ENCODE measurements around the gene KDELR3. TPM values are rescaled to one million over a fixed set of nuclear protein-coding genes. Genes with fewer than 3 reads are reported as not detected.

Gene KDELR3
- polyA plus RNA-seq, 3 donors, result not detected

DNA sequence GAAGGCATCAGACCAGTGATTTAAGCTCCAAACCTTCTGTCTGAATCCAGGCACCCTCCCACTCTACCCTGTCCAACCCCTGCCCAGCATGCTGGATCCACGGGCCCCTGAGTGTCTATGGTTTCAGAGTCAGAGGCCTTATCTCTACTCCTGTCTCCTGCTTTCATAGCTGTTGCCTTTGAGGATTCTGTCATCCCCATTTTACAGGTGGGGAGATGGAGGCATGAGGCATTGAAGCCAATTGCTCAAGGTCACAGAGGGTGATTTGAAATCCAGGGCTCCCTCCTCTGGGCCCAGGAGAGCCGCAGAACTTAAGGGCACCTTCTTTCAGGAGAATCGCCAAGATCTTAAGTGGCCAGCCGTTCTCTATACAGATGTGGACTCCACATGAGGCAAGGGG, 16.0 kb upstream of the KDELR3 start:
- Mint-ChIP-seq H3K9me3 (peaks cover 0 to 16% (median 8%) of the 10 kb centered on the region in 7 donors), H3K27me3 (ENCODE audit: low read depth in 3 of 3) (peaks cover 55 to 81% (median 72%) of the 10 kb centered on the region in 3 donors), H3K4me1 (peaks cover 7% of the 10 kb centered on the region), H3K4me3 (peak overlapping the region in 1 of 2 donors; percentile 52), H3K27ac (no peak overlapping the region), H3K36me3 (peaks cover 6 to 7% of the 10 kb centered on the region in 2 donors)
- Histone ChIP-seq H4K20me1 (ENCODE audit: insufficient read depth, low read length) (peaks cover 6% of the 10 kb centered on the region), H3K79me2 (ENCODE audit: insufficient read depth, low read length) (no peaks in the 10 kb centered on the region), H3K4me2 (replicated peaks; ENCODE audit: extremely low read depth, low read length, poor library complexity, severe bottlenecking) (no peak overlapping the region), H3K27me3 (ENCODE audit: control insufficient read depth in 2 of 2, insufficient read depth in 2 of 2, low read length in 2 of 2) (peaks cover 29 to 67% of the 10 kb centered on the region in 2 donors), H2AFZ (ENCODE audit: insufficient read depth, low read depth, low read length, poor library complexity, severe bottlenecking) (no peak overlapping the region), H3K9me3 (replicated peaks in 1 of 2; ENCODE audit: control insufficient read depth in 1 of 2, insufficient read depth in 1 of 2, low read length in 2 of 2) (peaks cover 0 to 22% of the 10 kb centered on the region in 2 donors), H3K4me1 (ENCODE audit: control insufficient read depth in 1 of 2, insufficient read depth in 2 of 2, low read length in 2 of 2) (peaks cover 3 to 6% of the 10 kb centered on the region in 2 donors), H3K36me3 (replicated peaks in 1 of 2; ENCODE audit: control insufficient read depth in 1 of 2, insufficient read depth in 2 of 2, low read length in 2 of 2) (no peaks in the 10 kb centered on the region), H3K4me3 (replicated peaks in 1 of 3; ENCODE audit: low read depth in 2 of 3, low read length in 3 of 3) (no peak overlapping the region), H3K27ac (ENCODE audit: low read depth in 1 of 2, low read length in 2 of 2) (no peak overlapping the region), H3K9ac (ENCODE audit: insufficient read depth, low read length, poor library complexity, severe bottlenecking) (no peak overlapping the region)
- no peak for DNase-seq
- intact Hi-C loops (cut with micrococcal nuclease), result no loop called here
- TF ChIP-seq, protein P1, sequence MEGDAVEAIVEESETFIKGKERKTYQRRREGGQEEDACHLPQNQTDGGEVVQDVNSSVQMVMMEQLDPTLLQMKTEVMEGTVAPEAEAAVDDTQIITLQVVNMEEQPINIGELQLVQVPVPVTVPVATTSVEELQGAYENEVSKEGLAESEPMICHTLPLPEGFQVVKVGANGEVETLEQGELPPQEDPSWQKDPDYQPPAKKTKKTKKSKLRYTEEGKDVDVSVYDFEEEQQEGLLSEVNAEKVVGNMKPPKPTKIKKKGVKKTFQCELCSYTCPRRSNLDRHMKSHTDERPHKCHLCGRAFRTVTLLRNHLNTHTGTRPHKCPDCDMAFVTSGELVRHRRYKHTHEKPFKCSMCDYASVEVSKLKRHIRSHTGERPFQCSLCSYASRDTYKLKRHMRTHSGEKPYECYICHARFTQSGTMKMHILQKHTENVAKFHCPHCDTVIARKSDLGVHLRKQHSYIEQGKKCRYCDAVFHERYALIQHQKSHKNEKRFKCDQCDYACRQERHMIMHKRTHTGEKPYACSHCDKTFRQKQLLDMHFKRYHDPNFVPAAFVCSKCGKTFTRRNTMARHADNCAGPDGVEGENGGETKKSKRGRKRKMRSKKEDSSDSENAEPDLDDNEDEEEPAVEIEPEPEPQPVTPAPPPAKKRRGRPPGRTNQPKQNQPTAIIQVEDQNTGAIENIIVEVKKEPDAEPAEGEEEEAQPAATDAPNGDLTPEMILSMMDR (IDR thresholded peaks at IDR 0.05), result no peak
- 100% methylated on average over 3 of the region's 4 CpGs for WGBS (ENCODE audit: insufficient coverage)

DNA sequence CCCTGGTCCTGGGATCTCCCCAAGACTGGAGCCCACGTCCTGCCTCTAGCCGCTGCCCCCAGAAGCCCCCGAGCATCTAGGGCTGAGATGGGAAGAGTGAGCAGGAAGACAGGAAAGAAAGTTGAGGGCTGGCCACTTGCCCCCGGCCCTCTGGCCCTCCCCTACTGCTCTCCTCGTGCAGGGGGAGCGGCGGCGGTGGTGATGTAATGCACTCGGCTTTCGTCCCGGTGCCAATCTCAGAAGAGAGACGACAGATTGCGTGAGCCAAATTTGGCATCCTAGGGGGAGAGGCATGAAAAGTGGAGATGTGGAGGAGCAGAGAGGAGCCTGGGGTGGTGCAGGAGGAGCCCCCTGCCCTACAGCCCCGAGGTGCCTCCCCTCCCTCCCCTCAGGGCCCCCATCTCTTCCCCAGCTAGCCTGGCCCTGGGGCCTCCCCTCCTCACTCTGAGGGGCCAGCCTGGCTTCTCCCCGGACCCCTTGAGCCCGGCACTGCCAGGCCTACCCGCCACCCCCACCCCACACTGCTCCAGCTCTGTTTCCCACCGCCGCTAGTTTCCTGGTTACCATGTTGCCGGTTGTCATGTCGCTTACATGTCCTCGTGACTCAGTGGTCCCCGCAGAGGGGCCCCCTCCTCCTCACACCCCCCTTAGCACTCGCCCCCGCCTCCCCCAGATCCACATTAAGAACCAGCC, 15.4 kb upstream of the KDELR3 start:
- H3K27ac ChIP-seq (ENCODE audit: low read depth in 1 of 2, low read length in 2 of 2), result no peak overlapping the region
- Mint-ChIP-seq H3K9me3 (peaks cover 0 to 18% (median 8%) of the 10 kb centered on the region in 7 donors), H3K36me3 (peaks cover 6 to 8% of the 10 kb centered on the region in 2 donors), H3K4me3 (peak overlapping the region in 1 of 2 donors; percentile 87), H3K27me3 (ENCODE audit: low read depth in 3 of 3) (peaks cover 61 to 87% (median 74%) of the 10 kb centered on the region in 3 donors), H3K27ac (peak overlapping the region in 1 of 7 donors; percentile 46), H3K4me1 (peaks cover 7% of the 10 kb centered on the region)
- H3K79me2 ChIP-seq (ENCODE audit: insufficient read depth, low read length), result no peaks in the 10 kb centered on the region
- no peak for DNase-seq
- 62% methylated on average over 13 of the region's 25 CpGs for WGBS (ENCODE audit: insufficient coverage)
- TF ChIP-seq, protein P1 (IDR thresholded peaks at IDR 0.05), result no peak
- H4K20me1 ChIP-seq (ENCODE audit: insufficient read depth, low read length), result peaks cover 6% of the 10 kb centered on the region
- peaks cover 0 to 24% of the 10 kb centered on the region in 2 donors for H3K9me3 ChIP-seq (replicated peaks in 1 of 2; ENCODE audit: control insufficient read depth in 1 of 2, insufficient read depth in 1 of 2, low read length in 2 of 2)
- intact Hi-C loops (cut with micrococcal nuclease), result no loop called here
- H3K36me3 ChIP-seq (replicated peaks in 1 of 2; ENCODE audit: control insufficient read depth in 1 of 2, insufficient read depth in 2 of 2, low read length in 2 of 2), result no peaks in the 10 kb centered on the region
- H3K4me2 ChIP-seq (replicated peaks; ENCODE audit: extremely low read depth, low read length, poor library complexity, severe bottlenecking), result no peak overlapping the region
- no peak overlapping the region for H2AFZ ChIP-seq (ENCODE audit: insufficient read depth, low read depth, low read length, poor library complexity, severe bottlenecking)
- peaks cover 35 to 74% of the 10 kb centered on the region in 2 donors for H3K27me3 ChIP-seq (ENCODE audit: control insufficient read depth in 2 of 2, insufficient read depth in 2 of 2, low read length in 2 of 2)
- no peak overlapping the region for H3K9ac ChIP-seq (ENCODE audit: insufficient read depth, low read length, poor library complexity, severe bottlenecking)
- H3K4me3 ChIP-seq (replicated peaks in 1 of 3; ENCODE audit: low read depth in 2 of 3, low read length in 3 of 3), result no peak overlapping the region
- H3K4me1 ChIP-seq (ENCODE audit: control insufficient read depth in 1 of 2, insufficient read depth in 2 of 2, low read length in 2 of 2), result peaks cover 3 to 6% of the 10 kb centered on the region in 2 donors
